ENCODE data around the gene DNM3.

DNM3 gene

DNA sequence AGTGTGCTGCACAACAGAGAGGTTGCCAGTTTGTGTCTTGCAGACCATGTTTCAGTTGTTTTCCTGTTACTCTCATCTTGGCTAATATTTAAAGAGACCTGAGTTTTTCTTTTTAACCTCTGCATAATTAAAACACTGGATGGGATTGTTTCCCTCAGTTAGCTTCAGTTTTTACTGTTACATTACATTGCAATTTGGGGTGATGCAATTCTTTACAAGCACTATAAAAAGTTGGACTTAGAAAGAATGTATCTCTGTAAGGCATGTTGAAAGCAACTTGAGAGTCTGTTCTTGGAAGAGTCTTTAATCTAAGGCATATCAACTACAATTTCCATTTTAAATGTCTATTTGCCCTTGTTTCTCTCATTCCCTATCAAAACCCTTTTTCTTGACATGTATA is 99.1 kb downstream of the DNM3 start:
- no peak for TF ChIP-seq CTCF (conservative IDR thresholded peaks at IDR 0.05; ENCODE audit: low read depth, low read length)
- H3K4me3 ChIP-seq (ENCODE audit: low read length), result no peak overlapping the region
- DNase-seq (ENCODE audit: low read depth), result no peak

DNA sequence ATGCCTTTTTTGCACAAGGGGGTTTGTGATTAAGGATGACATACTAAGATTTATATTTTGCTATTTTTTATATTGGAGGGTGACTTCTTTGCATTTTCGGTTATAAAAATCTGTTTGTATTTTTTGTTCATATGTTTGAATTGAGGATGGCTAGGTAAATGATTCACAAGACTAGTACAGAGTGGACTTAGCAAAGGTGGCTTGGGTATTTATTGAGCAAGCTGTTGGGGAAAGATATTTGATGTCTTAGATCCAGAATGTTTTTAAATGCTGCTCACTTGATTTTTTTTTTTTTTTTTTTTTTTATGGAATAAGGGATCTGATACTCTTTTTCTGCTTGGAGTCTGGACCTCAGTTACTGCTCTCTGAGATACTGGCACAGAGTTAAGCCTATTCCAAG is 100.6 kb downstream of the DNM3 start:
- TF ChIP-seq CTCF (conservative IDR thresholded peaks at IDR 0.05; ENCODE audit: low read depth, low read length), result no peak
- no peak for DNase-seq (ENCODE audit: low read depth)
- H3K4me3 ChIP-seq (ENCODE audit: low read length), result no peak overlapping the region

- DNase-seq (ENCODE audit: low read depth), result no peak
- TF ChIP-seq CTCF (conservative IDR thresholded peaks at IDR 0.05; ENCODE audit: low read depth, low read length), result no peak
- no peak overlapping the region for H3K4me3 ChIP-seq (ENCODE audit: low read length)
Observed at GRCh38 chr1:171943973-171944561, 102.8 kb downstream of the DNM3 start.

GRCh38 chr1:171948511-171948910 is 107.2 kb downstream of the DNM3 start:
- no peak overlapping the region for H3K4me3 ChIP-seq (ENCODE audit: low read length)
- no peak for DNase-seq (ENCODE audit: low read depth)
- TF ChIP-seq CTCF (conservative IDR thresholded peaks at IDR 0.05; ENCODE audit: low read depth, low read length), result no peak

GRCh38 chr1:171949316-171949715 is 108.0 kb downstream of the DNM3 start:
- DNase-seq (ENCODE audit: low read depth), result no peak
- no peak for TF ChIP-seq CTCF (conservative IDR thresholded peaks at IDR 0.05; ENCODE audit: low read depth, low read length)
- H3K4me3 ChIP-seq (ENCODE audit: low read length), result no peak overlapping the region

DNA sequence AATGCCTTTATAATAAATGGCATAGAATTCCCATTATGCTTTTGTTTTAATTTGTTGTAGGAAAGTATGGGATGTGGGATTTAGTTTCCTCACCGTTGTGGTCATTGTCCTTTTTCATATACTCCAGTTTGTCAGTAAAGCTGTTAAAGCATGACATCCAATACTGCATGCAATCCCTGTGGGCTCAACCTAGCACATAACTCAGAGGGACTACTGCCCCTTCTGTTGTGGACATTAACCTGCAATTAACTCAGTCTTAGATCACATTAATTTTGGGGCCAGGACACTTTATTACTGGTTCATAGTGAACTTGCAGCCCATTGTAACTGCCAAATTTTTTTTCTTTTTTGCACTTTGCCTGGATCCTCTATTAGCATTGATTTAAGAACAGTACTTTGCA is 112.5 kb downstream of the DNM3 start:
- no peak for DNase-seq (ENCODE audit: low read depth)
- no peak for TF ChIP-seq CTCF (conservative IDR thresholded peaks at IDR 0.05; ENCODE audit: low read depth, low read length)
- H3K4me3 ChIP-seq (ENCODE audit: low read length), result no peak overlapping the region

DNA sequence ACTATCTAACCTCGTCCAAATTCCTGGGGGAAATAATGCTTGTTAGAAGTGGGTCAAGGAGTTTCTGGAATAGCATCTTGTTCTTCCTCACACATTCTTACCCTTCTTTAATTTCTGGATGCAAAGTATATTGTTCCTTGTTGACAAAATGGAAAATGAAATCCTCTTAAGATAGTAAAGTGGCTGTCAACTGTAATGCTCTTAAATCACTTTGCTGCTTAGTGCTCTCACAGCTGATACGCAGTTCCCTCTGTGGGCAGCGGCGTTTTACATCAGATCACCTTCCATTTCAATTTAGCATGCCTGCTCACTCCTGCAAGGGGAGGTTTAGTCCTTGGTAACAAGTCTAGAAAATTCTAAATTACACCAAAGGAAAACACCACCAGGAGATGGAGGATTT is 113.1 kb downstream of the DNM3 start:
- no peak overlapping the region for H3K4me3 ChIP-seq (ENCODE audit: low read length)
- DNase-seq (ENCODE audit: low read depth), result no peak
- TF ChIP-seq CTCF (conservative IDR thresholded peaks at IDR 0.05; ENCODE audit: low read depth, low read length), result no peak
